ENCODE measurements around the gene G2E3.

DNA sequence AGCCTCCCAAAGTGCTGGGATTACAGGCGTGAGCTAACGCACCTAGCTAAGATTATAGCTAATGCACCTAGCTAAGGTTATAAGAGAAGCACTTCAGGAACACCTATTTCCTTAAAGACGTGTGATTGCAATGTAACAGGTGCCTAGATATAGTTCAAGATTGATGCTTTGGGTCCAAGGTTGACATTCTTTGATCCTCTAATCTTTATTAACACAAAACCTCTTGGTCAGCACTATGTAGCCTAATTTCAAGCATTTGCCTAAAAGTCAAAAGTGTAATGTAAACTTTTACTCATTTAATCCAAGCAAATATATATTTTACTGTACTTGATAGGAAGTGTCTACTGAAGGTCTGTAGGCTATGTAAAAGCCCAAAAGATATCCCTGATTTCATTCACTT is 99.7 kb downstream of the G2E3 start:
- TF ChIP-seq EZH2 (IDR thresholded peaks at IDR 0.05; ENCODE audit: borderline replicate concordance, low read depth, low read length, severe bottlenecking), result no peak
- no peak for TF ChIP-seq CTCF (IDR thresholded peaks at IDR 0.05; ENCODE audit: borderline replicate concordance, extremely low read depth, low read length, poor library complexity, severe bottlenecking)
